PC-3 (cell line): ENCODE measurements around the gene L3MBTL4. TPM values are rescaled to one million over a fixed set of nuclear protein-coding genes. Genes with fewer than 3 reads are reported as not detected.

ENCODE experiments used
- ATAC-seq: fragments of 200-7000 bp; cut with Tn5 transposase; 2 replicates; pipeline ENCODE4 v1.9.1; 2020; ENCODE audit warnings: mild to moderate bottlenecking, moderate library complexity
- BruUV-seq: library from RNA; stranded (reverse); fragments of 400-500 nt; replicated peaks from 2 replicates; lab custom pipeline; 2021; lab: Mats Ljungman, UMichigan
- CTCF ChIA-PET: fragments of 300-600 bp; sonication (Branson Sonifier 250); formaldehyde crosslinking; loops from one replicate; lab custom pipeline; 2022; ENCODE audit warnings: antibody characterized with exemption; lab: Charles Lee
- POLR2A ChIA-PET: fragments of 300-600 bp; sonication (Branson Sonifier 250); formaldehyde crosslinking; loops from one replicate; lab custom pipeline; 2022; ENCODE audit warnings: antibody characterized with exemption; ENCODE audit not compliant: unreplicated experiment; lab: Charles Lee
- DNase-seq: peaks from one replicate; pipeline ENCODE4 v3.0.0-alpha.2; 2015
- H2AFZ ChIP-seq: fragments of 300-600 bp; sonication (generic); 2 replicates; pipeline ENCODE4 v1.6.0; 2016; ENCODE audit warnings: antibody characterized with exemption, low read length
- H3F3A ChIP-seq: fragments of 300-600 bp; sonication (generic); one replicate; pipeline ENCODE4 v1.6.0; 2017; ENCODE audit warnings: antibody characterized with exemption, low read length, control low read depth, mild to moderate bottlenecking; ENCODE audit not compliant: unreplicated experiment
- H3K27ac ChIP-seq: fragments of 300-600 bp; sonication (generic); 2 replicates; pipeline ENCODE4 v1.5.1; 2016; ENCODE audit warnings: mild to moderate bottlenecking, low read length
- H3K27me3 ChIP-seq: fragments of 300-600 bp; sonication (generic); 2 replicates; pipeline ENCODE4 v1.6.1; 2016; ENCODE audit warnings: low read length, mixed read lengths
- H3K36me3 ChIP-seq: fragments of 300-600 bp; sonication (generic); 2 replicates; pipeline ENCODE4 v1.6.1; 2016; ENCODE audit warnings: low read depth, mixed run types, low read length, mixed read lengths
- H3K4me1 ChIP-seq: fragments of 300-600 bp; sonication (generic); 2 replicates; pipeline ENCODE4 v1.5.1; 2016; ENCODE audit warnings: low read length; ENCODE audit not compliant: insufficient read depth
- H3K4me2 ChIP-seq: fragments of 300-600 bp; sonication (generic); 2 replicates; pipeline ENCODE4 v1.6.0; 2016; ENCODE audit warnings: low read length
- H3K4me3 ChIP-seq: fragments of 300-600 bp; sonication (generic); 2 replicates; pipeline ENCODE4 v1.5.1; 2016; ENCODE audit warnings: mild to moderate bottlenecking, low read length, mixed read lengths
- H3K79me2 ChIP-seq: fragments of 300-600 bp; sonication (generic); 2 replicates; pipeline ENCODE4 v1.6.1; 2017; ENCODE audit warnings: low read length, mixed read lengths
- H3K9ac ChIP-seq: fragments of 300-600 bp; sonication (generic); 2 replicates; pipeline ENCODE4 v1.6.0; 2016; ENCODE audit warnings: mild to moderate bottlenecking, low read length
- H3K9me2 ChIP-seq: fragments of 300-600 bp; sonication (generic); replicated peaks from 2 replicates; pipeline ENCODE4 v1.6.1; 2016; ENCODE audit warnings: mixed run types, low read length, mixed read lengths
- H3K9me3 ChIP-seq: fragments of 300-600 bp; sonication (generic); 2 replicates; pipeline ENCODE4 v1.6.1; 2016; ENCODE audit warnings: low read length, mixed read lengths
- H4K20me1 ChIP-seq: fragments of 300-600 bp; sonication (generic); 2 replicates; pipeline ENCODE4 v1.6.1; 2016; ENCODE audit warnings: low read length, mixed read lengths
- CTCF ChIP-seq: fragments of 300-600 bp; sonication (generic); conservative IDR thresholded peaks from 2 replicates; pipeline ENCODE4 v1.5.1; 2017; ENCODE audit warnings: antibody characterized with exemption, low read depth, mild to moderate bottlenecking, low read length
- EZH2 ChIP-seq: fragments of 300-600 bp; sonication (generic); IDR thresholded peaks from one replicate; pipeline ENCODE4 v1.6.1; 2017; ENCODE audit warnings: antibody characterized with exemption, mild to moderate bottlenecking, low read length; ENCODE audit not compliant: unreplicated experiment
- EZH2phosphoT487 ChIP-seq: fragments of 300-600 bp; sonication (generic); IDR thresholded peaks from 2 replicates; pipeline ENCODE4 v1.6.1; 2018; ENCODE audit warnings: mild to moderate bottlenecking, antibody characterized with exemption, low read length, borderline replicate concordance
- intact Hi-C: fragments of 100-400 bp; cut with micrococcal nuclease; formaldehyde crosslinking; loops from 2 replicates; pipeline ENCODE4 v1.9.0; 2023
- total RNA-seq: library from RNA; depleted of rRNA; stranded (reverse); fragments of >200 nt; gene quantifications from 2 replicates; pipeline ENCODE4 v1.2.3, GENCODE V29; 2014

L3MBTL4 gene
- total RNA-seq, 1 experiment from 2014 or later: 0.47 TPM

GRCh38 chr18:6150430-6150829 lies 264.3 kb downstream of the L3MBTL4 start:
- ATAC-seq: no peak
- H3K4me2 ChIP-seq: no peak overlapping the region
- no peaks in the 10 kb centered on the region for H3K9me2 ChIP-seq
- no peaks in the 10 kb centered on the region for H3K4me1 ChIP-seq
- intact Hi-C loops: no loop called here
- H3K27me3 ChIP-seq: no peaks in the 10 kb centered on the region
- no peak for DNase-seq
- H3K27ac ChIP-seq: no peak overlapping the region
- H3K36me3 ChIP-seq: no peaks in the 10 kb centered on the region
- no peaks in the 10 kb centered on the region for H3K79me2 ChIP-seq
- no peak overlapping the region for H3K4me3 ChIP-seq
- H3K9me3 ChIP-seq: no peaks in the 10 kb centered on the region
- no peaks in the 10 kb centered on the region for H4K20me1 ChIP-seq
- no peak overlapping the region for H3K9ac ChIP-seq
- CTCF ChIA-PET: no interaction called here
- no peak for TF ChIP-seq EZH2
- TF ChIP-seq EZH2phosphoT487: no peak
- no peak for TF ChIP-seq CTCF
- POLR2A ChIA-PET: no interaction called here
- H3F3A ChIP-seq: no peaks in the 10 kb centered on the region
- no peak overlapping the region for H2AFZ ChIP-seq
- BruUV-seq: no TSS peak

- H3K79me2 ChIP-seq: no peaks in the 10 kb centered on the region
- H3K36me3 ChIP-seq: no peaks in the 10 kb centered on the region
- H3K9me2 ChIP-seq: no peaks in the 10 kb centered on the region
- no peak for TF ChIP-seq EZH2phosphoT487
- intact Hi-C loops: no loop called here
- no TSS peak for BruUV-seq
- CTCF ChIA-PET: no interaction called here
- no peak overlapping the region for H3K4me3 ChIP-seq
- H3K4me2 ChIP-seq: no peak overlapping the region
- H3K27me3 ChIP-seq: no peaks in the 10 kb centered on the region
- ATAC-seq: no peak
- H4K20me1 ChIP-seq: no peaks in the 10 kb centered on the region
- H3K27ac ChIP-seq: no peak overlapping the region
- no peak overlapping the region for H2AFZ ChIP-seq
- no peaks in the 10 kb centered on the region for H3K9me3 ChIP-seq
- no peak for DNase-seq
- H3K9ac ChIP-seq: no peak overlapping the region
- POLR2A ChIA-PET: no interaction called here
- no peaks in the 10 kb centered on the region for H3K4me1 ChIP-seq
- H3F3A ChIP-seq: no peaks in the 10 kb centered on the region
Measured at GRCh38 chr18:6146307-6146661, 268.4 kb downstream of the L3MBTL4 start.

- Histone ChIP-seq H3K27me3 (no peaks in the 10 kb centered on the region), H3F3A (no peaks in the 10 kb centered on the region), H3K9me2 (no peaks in the 10 kb centered on the region), H2AFZ (no peak overlapping the region), H3K4me1 (no peaks in the 10 kb centered on the region), H3K36me3 (no peaks in the 10 kb centered on the region), H3K4me3 (no peak overlapping the region), H3K4me2 (no peak overlapping the region), H3K9me3 (no peaks in the 10 kb centered on the region), H3K27ac (no peak overlapping the region), H3K9ac (no peak overlapping the region), H4K20me1 (no peaks in the 10 kb centered on the region), H3K79me2 (no peaks in the 10 kb centered on the region)
- TF ChIP-seq EZH2: no peak
- no peak for TF ChIP-seq EZH2phosphoT487
- TF ChIP-seq CTCF: no peak
- no TSS peak for BruUV-seq
- no peak for DNase-seq
- ChIA-PET POLR2A (no interaction called here), CTCF (no interaction called here)
- no peak for ATAC-seq
- intact Hi-C loops: no loop called here
Measured at GRCh38 chr18:6145645-6146306, 268.9 kb downstream of the L3MBTL4 start.
